Peyer's patch (tissue), 4 donors: Measurements from ENCODE around the gene TRAFD1.

Source experiments
- CTCF ChIP-seq, 6 experiments: fragments of 450-650 bp in 4 of 6; fragments of 200-600 bp in 2 of 6; sonication (generic) in 1 of 6; IDR thresholded peaks; one replicate each; pipeline ENCODE4 v1.5.1; 2017 to 2019; ENCODE audit warnings: antibody characterized with exemption in 6 of 6, mild to moderate bottlenecking in 3 of 6, moderate library complexity in 1 of 6
- POLR2A ChIP-seq, 2 donors: fragments of 450-650 bp; IDR thresholded peaks; one replicate each; pipeline ENCODE4 v1.5.1; 2017; ENCODE audit warnings: antibody characterized with exemption in 2 of 2, mild to moderate bottlenecking in 2 of 2, moderate library complexity in 2 of 2

GRCh38 chr12:112165624-112166023 is 40.3 kb downstream of the TRAFD1 start:
- TF ChIP-seq CTCF (IDR thresholded peaks at IDR 0.05) (no peak), POLR2A (IDR thresholded peaks at IDR 0.05) (no peak)
